ENCODE data around the gene HS3ST2.
"Not testable (repeated sequence)": the region's sequence is repeated elsewhere in the genome, so short reads cannot be mapped to it uniquely, and the experiment has no call there.

Gene HS3ST2

DNA sequence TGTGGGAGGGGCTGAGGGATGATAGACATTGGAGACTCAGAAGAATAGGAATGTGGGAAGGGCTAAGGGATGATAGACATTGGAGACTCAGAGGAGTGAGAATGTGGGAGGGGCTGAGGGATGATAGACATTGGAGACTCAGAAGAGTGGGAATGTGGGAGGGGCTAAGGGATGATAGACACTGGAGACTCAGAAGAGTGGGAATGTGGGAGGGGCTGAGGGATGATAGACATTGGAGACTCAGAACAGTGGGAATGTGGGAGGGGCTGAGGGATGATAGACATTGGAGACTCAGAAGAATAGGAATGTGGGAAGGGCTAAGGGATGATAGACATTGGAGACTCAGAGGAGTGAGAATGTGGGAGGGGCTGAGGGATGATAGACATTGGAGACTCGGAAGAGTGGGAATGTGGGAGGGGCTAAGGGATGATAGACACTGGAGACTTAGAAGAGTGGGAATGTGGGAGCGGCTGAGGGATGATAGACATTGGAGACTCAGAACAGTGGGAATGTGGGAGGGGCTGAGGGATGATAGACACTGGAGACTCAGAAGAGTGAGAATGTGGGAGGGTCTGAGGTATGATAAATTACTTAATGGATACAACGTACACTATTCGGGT is 125.9 kb downstream of the HS3ST2 start:
- DNase-seq, result not testable (repeated sequence)

- no peak for DNase-seq
These were observed 128.1 kb downstream of the HS3ST2 start for GRCh38 chr16:22941970-22942501.

- no peak for DNase-seq
These were observed 128.8 kb downstream of the HS3ST2 start for GRCh38 chr16:22942811-22943210.

DNA sequence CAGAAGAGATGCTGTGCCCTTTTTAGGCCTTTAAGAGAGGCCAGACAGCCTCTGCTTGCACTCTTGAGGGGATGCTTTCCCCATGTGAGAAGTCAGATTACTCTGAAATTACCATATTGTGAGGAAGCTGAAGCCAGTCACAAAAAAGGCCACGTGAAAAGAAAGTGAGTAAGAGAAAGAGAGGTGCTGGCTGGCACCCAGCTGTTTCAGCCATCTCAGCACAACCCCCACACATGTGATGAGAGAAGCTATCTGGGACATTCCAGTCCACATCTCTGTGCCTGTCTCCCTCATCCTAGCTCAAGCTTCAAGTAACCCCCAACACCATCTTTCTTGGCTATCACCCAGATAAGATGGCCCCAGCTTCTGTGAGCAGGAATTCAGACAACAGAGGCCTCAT is 131.4 kb downstream of the HS3ST2 start:
- DNase-seq, result no peak

DNA sequence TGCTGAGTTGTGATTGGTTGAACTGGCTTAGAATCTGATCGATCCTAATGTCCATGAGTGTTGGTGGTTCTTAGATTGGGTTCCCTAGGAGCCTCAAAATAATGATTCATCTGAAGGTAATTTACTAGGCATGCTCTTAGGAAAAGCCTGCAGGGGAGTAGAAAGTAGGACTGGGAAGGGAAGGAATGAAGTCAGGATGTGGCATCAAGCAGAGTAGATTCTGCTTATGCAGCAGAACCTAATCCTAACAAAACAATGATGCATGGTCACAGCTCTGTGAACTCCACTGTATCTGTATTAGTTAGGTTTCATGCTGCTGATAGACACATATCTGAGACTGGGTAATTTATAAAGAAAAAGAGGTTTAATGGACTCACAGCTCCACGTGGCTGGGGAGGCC is 132.5 kb downstream of the HS3ST2 start:
- DNase-seq, result no peak

- no peak for DNase-seq
These were observed 134.2 kb downstream of the HS3ST2 start for GRCh38 chr16:22948058-22948602.

DNA sequence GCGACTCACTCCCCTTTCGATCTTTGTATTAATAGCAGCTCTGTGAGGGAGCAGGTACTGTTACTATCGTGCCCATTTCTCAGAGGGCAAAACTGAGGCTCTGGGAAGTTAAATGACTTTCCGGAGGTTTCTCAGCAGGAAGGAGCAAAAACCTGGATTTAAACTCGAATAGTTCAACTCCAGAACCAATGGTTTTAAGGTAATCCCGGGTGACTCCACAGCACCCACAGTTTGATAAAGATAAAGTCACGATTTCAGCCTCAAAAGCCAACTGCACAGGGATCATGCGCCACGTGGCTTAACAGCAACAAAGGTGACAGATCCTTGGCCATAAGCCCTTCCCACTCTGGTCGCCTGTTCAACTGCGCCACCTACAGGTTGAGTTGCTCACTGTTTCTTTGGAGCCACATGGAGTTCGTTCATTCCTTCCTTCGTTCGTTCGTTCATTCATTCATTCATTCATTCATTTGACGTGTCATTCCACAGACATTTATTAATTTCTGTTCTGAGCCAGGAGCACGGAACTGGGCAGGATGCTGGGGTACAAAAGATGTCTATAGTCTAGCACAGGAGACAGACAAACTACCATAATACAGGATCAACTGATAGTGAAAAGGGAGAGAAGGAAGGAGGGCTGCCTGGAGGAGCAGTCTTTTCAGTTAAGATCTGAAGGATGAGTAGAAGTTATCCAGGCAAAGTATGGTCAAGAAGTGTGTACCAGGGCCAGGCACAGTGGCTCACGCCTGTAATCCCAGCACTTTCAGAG is 134.8 kb downstream of the HS3ST2 start:
- DNase-seq, result peak; percentile 38

- DNase-seq, result no peak
These were observed 141.6 kb downstream of the HS3ST2 start for GRCh38 chr16:22955461-22956070.

GRCh38 chr16:22961206-22961605 is 147.2 kb downstream of the HS3ST2 start:
- DNase-seq, result no peak

- DNase-seq, result no peak
These were observed 148.9 kb downstream of the HS3ST2 start for GRCh38 chr16:22962905-22963304.
